Right lobe of liver (tissue), 4 donors: Measurements from ENCODE around the gene CAVIN1.

ENCODE experiments used
- POLR2A ChIP-seq: fragments of 450-650 bp; IDR thresholded peaks from one replicate; pipeline ENCODE4 v1.6.1; 2017; ENCODE audit warnings: antibody characterized with exemption, mild to moderate bottlenecking
- TF ChIP-seq, protein P1 (sequence below), 4 donors: fragments of 200-600 bp in 3 of 4; fragments of 450-650 bp in 1 of 4; IDR thresholded peaks; one replicate each; pipeline versions ENCODE4 v1.5.1 to v1.8.0; 2016 to 2022; ENCODE audit warnings: antibody characterized with exemption in 4 of 4, mild to moderate bottlenecking in 2 of 4
- donor health status: DM: no; HTN: no; CAD: no.
- donor health status: DM: no; HTN: no; CAD: no.
- donor health status: DM: no; HTN: yes; CAD: no.

DNA sequence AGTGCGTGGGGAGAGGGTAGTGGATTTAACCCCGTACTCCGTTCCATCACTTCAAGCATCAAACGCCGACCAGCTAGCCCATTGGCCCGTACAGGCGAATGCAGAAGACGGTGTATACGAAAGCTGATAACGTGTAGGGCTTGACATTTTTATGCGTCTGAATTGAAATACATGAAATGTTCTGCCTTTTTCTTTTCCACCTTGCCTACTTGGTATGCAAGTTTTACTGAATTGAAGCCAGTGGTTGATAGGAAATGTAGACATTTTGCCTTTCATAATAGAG lies 34.0 kb downstream of the CAVIN1 start:
- TF ChIP-seq POLR2A: no peak
- TF ChIP-seq, protein P1, sequence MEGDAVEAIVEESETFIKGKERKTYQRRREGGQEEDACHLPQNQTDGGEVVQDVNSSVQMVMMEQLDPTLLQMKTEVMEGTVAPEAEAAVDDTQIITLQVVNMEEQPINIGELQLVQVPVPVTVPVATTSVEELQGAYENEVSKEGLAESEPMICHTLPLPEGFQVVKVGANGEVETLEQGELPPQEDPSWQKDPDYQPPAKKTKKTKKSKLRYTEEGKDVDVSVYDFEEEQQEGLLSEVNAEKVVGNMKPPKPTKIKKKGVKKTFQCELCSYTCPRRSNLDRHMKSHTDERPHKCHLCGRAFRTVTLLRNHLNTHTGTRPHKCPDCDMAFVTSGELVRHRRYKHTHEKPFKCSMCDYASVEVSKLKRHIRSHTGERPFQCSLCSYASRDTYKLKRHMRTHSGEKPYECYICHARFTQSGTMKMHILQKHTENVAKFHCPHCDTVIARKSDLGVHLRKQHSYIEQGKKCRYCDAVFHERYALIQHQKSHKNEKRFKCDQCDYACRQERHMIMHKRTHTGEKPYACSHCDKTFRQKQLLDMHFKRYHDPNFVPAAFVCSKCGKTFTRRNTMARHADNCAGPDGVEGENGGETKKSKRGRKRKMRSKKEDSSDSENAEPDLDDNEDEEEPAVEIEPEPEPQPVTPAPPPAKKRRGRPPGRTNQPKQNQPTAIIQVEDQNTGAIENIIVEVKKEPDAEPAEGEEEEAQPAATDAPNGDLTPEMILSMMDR (IDR thresholded peaks at IDR 0.05): no peak
